Adrenal gland (tissue), 12 donors: ENCODE data around the gene C5orf22. TPM values are rescaled to one million over a fixed set of nuclear protein-coding genes. Genes with fewer than 3 reads are reported as not detected.
"Not testable (repeated sequence)": the region's sequence is repeated elsewhere in the genome, so short reads cannot be mapped to it uniquely, and the experiment has no call there.

Experiments used
- DNase-seq, 7 donors: peaks; one replicate each; pipeline ENCODE4 v3.0.0-alpha.2; 2019 to 2020
- H3K27ac ChIP-seq, 5 donors: fragments of 200-600 bp; sonication (generic) in 4 of 5; 1 replicate in 3 of 5; 2 replicates in 2 of 5; pipeline versions ENCODE4 v1.5.1 to v1.8.0; 2016 to 2020; ENCODE audit warnings: mild to moderate bottlenecking in 1 of 5
- H3K27me3 ChIP-seq: fragments of 200-600 bp; 2 replicates; pipeline ENCODE4 v1.8.0; 2021
- H3K36me3 ChIP-seq, 2 donors: fragments of 200-600 bp; replicated peaks in 1 of 2; 1 replicate in 1 of 2; 2 replicates in 1 of 2; pipeline versions ENCODE4 v1.5.1 to v1.8.0; 2018 to 2022
- H3K4me1 ChIP-seq, 2 donors: fragments of 200-600 bp; replicated peaks in 1 of 2; 1 replicate in 1 of 2; 2 replicates in 1 of 2; pipeline versions ENCODE4 v1.5.1 to v1.8.0; 2018 to 2021
- H3K4me3 ChIP-seq, 4 donors: fragments of 200-600 bp; sonication (generic) in 3 of 4; one replicate each; pipeline ENCODE4 v1.5.1; 2016 to 2018
- H3K9me3 ChIP-seq, 3 donors: fragments of 200-600 bp; sonication (generic) in 1 of 3; replicated peaks in 1 of 3; 1 replicate in 2 of 3; 2 replicates in 1 of 3; pipeline versions ENCODE4 v1.5.1 to v1.8.0; 2016 to 2021
- POLR2A ChIP-seq, 2 donors: fragments of 450-650 bp; IDR thresholded peaks; one replicate each; pipeline ENCODE4 v1.6.1; 2017; ENCODE audit warnings: antibody characterized with exemption in 2 of 2, mild to moderate bottlenecking in 2 of 2, moderate library complexity in 1 of 2
- WGBS, 4 donors: extraction: QIAGEN DNeasy Blood & Tissue Kit in 2 of 4; methylation state at CpG; one replicate each; pipeline versions ENCODE4 v1.1.5 to v1.1.7; 2013 to 2017; 5-methylcytosine and 5-hydroxymethylcytosine counted together
- intact Hi-C, 2 donors: fragments of 100-400 bp; cut with DNase I; formaldehyde crosslinking; loops; one replicate each; pipeline versions ENCODE4 v1.14.1 to v1.15.0; 2022 to 2023
- polyA plus RNA-seq, 3 donors: library from polyadenylated mRNA; stranded (reverse); fragments of 200-250 nt in 2 of 3; fragments of 350-450 nt in 1 of 3; fragmentation: Illumina TruSeq in 1 of 3; extraction: RNeasy Lipid Tissue Mini Kit (QIAGEN cat#74804) in 1 of 3; gene quantifications; one replicate each; pipeline ENCODE4 v1.2.3, GENCODE V29; 2013 to 2014
- total RNA-seq, 9 donors: library from RNA; depleted of rRNA in 4 of 9; stranded (reverse); fragments of >200 nt in 4 of 9; fragments of 120-200 nt in 1 of 9; fragmentation: NEBNext Ultra II Directional in 1 of 9; extraction: Animal tissue kit (Norgen Biotek cat#: 25700) in 1 of 9; gene quantifications; one replicate each; pipeline versions ENCODE4 v1.1.0 to v1.2.4, GENCODE V29; 2013 to 2023
- TF ChIP-seq, protein P1 (sequence below), 6 experiments: fragments of 450-650 bp in 4 of 6; fragments of 200-600 bp in 2 of 6; sonication (generic) in 1 of 6; IDR thresholded peaks; 1 replicate in 5 of 6; 2 replicates in 1 of 6; pipeline versions ENCODE4 v1.5.1 to v1.8.0; 2016 to 2021; ENCODE audit warnings: antibody characterized with exemption in 6 of 6, mild to moderate bottlenecking in 2 of 6, moderate library complexity in 1 of 6
- donor health status: healthy with polysubstance abuse.
- donor health status: Bipolar disorder and iron deficiency.
- donor health status: DM: yes; HTN: yes; CAD: no.
- donor health status: DM: no; HTN: no; CAD: no.
- donor health status: DM: no; HTN: no; CAD: no.
- donor health status: DM: yes; HTN: yes; CAD: no.

The C5orf22 gene
- total and polyA plus RNA-seq, 12 donors = 3.8 to 24.0 (median 16.9) TPM

DNA sequence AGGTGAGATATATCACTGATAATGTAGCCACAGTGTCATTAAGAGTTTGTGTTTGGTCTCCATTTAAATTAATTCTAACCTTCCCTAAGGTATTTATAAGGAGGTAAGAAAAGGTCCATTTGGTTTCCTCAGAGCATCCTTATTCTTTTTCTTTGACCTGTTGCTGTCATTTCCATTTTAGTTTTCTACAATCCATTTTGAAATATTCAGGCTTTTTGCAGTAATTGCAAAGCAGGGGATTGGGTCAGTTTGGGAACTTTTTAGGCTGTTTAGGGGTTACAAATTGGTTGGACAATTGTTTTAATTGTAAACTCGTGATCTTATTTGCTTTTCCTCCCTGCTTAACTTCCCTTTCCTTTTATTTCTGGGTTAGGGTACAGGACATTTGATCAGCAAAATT lies 64.3 kb downstream of the C5orf22 start:
- H3K4me1 ChIP-seq = no peaks in the 10 kb centered on the region
- 60 to 74% (median 67%) methylated on average over 1 of the region's 1 CpG for WGBS, 4 donors
- peaks cover 3% of the 10 kb centered on the region for H3K27me3 ChIP-seq
- no peak overlapping the region for H3K27ac ChIP-seq
- H3K4me3 ChIP-seq = no peak overlapping the region
- TF ChIP-seq, protein P1, sequence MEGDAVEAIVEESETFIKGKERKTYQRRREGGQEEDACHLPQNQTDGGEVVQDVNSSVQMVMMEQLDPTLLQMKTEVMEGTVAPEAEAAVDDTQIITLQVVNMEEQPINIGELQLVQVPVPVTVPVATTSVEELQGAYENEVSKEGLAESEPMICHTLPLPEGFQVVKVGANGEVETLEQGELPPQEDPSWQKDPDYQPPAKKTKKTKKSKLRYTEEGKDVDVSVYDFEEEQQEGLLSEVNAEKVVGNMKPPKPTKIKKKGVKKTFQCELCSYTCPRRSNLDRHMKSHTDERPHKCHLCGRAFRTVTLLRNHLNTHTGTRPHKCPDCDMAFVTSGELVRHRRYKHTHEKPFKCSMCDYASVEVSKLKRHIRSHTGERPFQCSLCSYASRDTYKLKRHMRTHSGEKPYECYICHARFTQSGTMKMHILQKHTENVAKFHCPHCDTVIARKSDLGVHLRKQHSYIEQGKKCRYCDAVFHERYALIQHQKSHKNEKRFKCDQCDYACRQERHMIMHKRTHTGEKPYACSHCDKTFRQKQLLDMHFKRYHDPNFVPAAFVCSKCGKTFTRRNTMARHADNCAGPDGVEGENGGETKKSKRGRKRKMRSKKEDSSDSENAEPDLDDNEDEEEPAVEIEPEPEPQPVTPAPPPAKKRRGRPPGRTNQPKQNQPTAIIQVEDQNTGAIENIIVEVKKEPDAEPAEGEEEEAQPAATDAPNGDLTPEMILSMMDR (IDR thresholded peaks at IDR 0.05) = no peak
- TF ChIP-seq POLR2A (IDR thresholded peaks at IDR 0.05) = no peak
- DNase-seq = no peak
- no peaks in the 10 kb centered on the region for H3K36me3 ChIP-seq
- no peaks in the 10 kb centered on the region for H3K9me3 ChIP-seq
- intact Hi-C loops = no loop called here

DNA sequence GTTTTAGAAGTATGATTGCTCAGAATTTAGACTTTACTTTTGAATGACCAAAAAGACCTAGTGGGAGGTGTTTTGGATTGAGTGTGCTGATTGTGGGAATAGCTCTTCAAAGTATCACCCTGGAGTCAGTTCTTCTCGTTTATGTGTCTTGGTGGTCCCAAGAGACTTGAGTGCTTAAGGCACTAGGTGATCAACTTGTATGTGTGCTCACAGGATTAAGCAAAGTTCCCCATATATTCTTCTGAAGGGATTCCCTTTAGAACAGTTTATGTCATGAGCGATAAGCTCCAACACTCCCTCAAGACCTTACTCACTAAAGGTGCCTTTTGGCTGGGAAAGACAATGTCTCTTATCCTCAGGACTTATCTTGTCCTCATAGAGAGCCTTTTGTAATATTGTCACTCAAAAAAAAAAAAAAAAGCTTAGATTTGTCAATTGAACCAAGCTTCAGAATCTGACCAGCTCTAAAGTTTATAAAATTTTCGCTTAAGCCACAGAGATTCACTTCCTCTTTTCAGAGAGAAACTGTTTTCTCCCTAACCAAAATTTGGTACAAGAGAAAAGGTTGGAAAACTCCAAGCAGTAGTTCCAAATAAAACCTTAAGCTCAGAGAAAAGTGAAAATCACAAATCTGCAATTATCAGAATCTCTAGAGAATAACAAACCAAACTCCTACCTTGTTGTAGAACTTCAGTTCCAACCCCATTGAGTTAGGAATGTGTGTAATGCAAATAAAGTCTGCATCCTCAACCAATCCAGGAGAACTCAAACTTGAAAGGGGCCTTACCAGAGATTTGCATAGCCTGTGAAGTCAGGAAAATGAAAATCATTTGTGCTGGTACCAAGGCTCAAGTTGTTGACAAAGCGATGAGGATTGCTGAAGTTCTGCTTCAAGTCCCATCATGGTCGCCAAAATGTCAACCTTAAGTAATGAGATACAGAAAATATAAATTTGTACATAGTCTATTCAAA lies 66.8 kb downstream of the C5orf22 start:
- intact Hi-C loops = no loop called here
- Histone ChIP-seq H3K9me3 (no peaks in the 10 kb centered on the region), H3K36me3 (no peaks in the 10 kb centered on the region), H3K27me3 (peaks cover under 1% of the 10 kb centered on the region), H3K27ac (no peak overlapping the region), H3K4me1 (no peaks in the 10 kb centered on the region), H3K4me3 (no peak overlapping the region)
- no peak for DNase-seq
- TF ChIP-seq, protein P1 (IDR thresholded peaks at IDR 0.05) = no peak
- no peak for TF ChIP-seq POLR2A (IDR thresholded peaks at IDR 0.05)
- WGBS, 4 donors = 66 to 84% (median 77%) methylated on average over 5 of the region's 5 CpGs

DNA sequence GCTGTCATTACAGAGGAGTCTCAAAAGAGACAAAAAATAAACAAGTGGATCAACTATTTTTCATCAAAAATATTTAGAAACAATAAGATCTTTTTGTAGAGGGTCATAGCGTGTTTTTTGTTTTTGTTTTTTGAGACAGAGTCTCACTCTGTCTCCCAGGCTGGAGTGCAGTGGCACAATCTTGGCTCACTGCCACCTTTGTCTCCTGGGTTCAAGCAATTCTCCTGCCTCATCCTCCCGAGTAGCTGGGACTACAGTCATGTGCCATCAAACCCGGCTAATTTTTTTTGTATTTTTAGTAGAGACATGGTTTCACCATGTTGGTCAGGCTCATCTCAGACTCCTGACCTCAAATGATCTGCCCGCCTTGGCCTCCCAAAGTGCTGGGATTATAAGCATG lies 70.2 kb downstream of the C5orf22 start:
- H3K36me3 ChIP-seq, H3K4me1 ChIP-seq, H3K9me3 ChIP-seq, H3K4me3 ChIP-seq, H3K27me3 ChIP-seq, DNase-seq, intact Hi-C loops, H3K27ac ChIP-seq: not testable (repeated sequence)
- 75 to 82% (median 79%) methylated on average over 4 of the region's 4 CpGs for WGBS, 4 donors

DNA sequence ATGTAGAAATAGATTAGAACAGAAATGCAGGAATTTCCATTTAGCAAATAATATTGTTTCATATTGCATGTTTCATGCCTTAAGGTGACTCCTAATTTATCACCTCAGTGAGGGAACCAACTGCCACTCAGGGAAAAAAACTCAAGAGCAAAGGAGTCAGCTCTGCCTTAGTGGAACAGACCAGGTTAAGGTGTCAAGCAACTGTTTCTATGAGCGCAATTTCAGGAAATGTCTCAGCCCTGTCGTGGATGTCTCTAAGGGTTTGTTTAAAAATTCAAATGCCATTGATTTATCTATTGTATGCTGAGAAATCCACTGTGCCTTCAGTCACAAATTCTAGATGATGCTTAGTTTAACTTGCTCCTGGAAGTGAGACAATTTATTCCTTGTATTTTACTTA lies 72.1 kb downstream of the C5orf22 start:
- Histone ChIP-seq H3K36me3 (no peaks in the 10 kb centered on the region), H3K4me1 (no peaks in the 10 kb centered on the region), H3K4me3 (no peak overlapping the region), H3K27me3 (no peaks in the 10 kb centered on the region), H3K9me3 (no peaks in the 10 kb centered on the region), H3K27ac (no peak overlapping the region)
- TF ChIP-seq, protein P1 (IDR thresholded peaks at IDR 0.05) = no peak
- TF ChIP-seq POLR2A (IDR thresholded peaks at IDR 0.05) = no peak
- 63 to 77% (median 66%) methylated on average over 2 of the region's 2 CpGs for WGBS, 4 donors
- intact Hi-C loops = no loop called here
- DNase-seq = no peak

DNA sequence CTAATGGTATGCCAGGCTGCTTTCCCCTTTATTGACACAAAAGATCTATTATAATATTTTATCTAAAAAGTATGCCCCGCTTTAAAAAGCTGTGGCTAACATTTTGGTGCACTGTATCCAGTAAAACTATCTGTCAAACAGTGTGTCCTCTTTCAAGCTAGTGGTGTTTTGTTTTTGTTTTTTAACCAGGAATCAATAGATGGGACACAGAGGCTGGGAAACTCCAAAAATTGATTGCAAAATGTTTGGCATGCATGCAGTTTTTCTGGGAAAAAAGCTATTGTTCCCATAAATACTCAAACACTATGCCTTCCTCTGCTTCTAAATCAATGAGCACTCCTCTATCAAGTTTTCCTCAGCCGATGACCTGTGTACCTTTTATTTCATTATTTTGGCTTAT lies 72.5 kb downstream of the C5orf22 start:
- no peaks in the 10 kb centered on the region for H3K36me3 ChIP-seq
- intact Hi-C loops = no loop called here
- no peaks in the 10 kb centered on the region for H3K4me1 ChIP-seq
- H3K27me3 ChIP-seq = no peaks in the 10 kb centered on the region
- TF ChIP-seq POLR2A (IDR thresholded peaks at IDR 0.05) = no peak
- TF ChIP-seq, protein P1 (IDR thresholded peaks at IDR 0.05) = no peak
- H3K27ac ChIP-seq = no peak overlapping the region
- no peak overlapping the region for H3K4me3 ChIP-seq
- H3K9me3 ChIP-seq = no peaks in the 10 kb centered on the region
- WGBS, 4 donors = 73 to 85% (median 84%) methylated on average over 2 of the region's 2 CpGs
- no peak for DNase-seq
